AG09319 (cell line): ENCODE measurements around the gene ZNF18.
"Not testable (repeated sequence)": the region's sequence is repeated elsewhere in the genome, so short reads cannot be mapped to it uniquely, and the experiment has no call there.

Experiments
- DNase-seq: peaks from one replicate; pipeline ENCODE4 v3.0.0-alpha.2; 2010; ENCODE audit warnings: low read depth; ENCODE audit errors: extremely low read depth
- CTCF ChIP-seq: IDR thresholded peaks from 2 replicates; pipeline ENCODE4 v1.5.1; 2011; ENCODE audit warnings: low read depth, mild to moderate bottlenecking, inconsistent platforms, low read length, moderate library complexity

Gene ZNF18

GRCh38 chr17:11953924-11954323, 43.4 kb downstream of the ZNF18 start:
- TF ChIP-seq CTCF = no peak
- DNase-seq = no peak

- no peak for DNase-seq
- TF ChIP-seq CTCF = no peak
Measured at GRCh38 chr17:11952610-11953009, 44.7 kb downstream of the ZNF18 start.

- no peak for TF ChIP-seq CTCF
- no peak for DNase-seq
Measured at GRCh38 chr17:11950771-11951519, 46.3 kb downstream of the ZNF18 start.

- DNase-seq = not testable (repeated sequence)
Measured at GRCh38 chr17:11949571-11949970, 47.7 kb downstream of the ZNF18 start.

- no peak for TF ChIP-seq CTCF
- DNase-seq = peak; percentile 10
Measured at GRCh38 chr17:11948789-11949188, 48.5 kb downstream of the ZNF18 start.

GRCh38 chr17:11944587-11944986, 52.7 kb downstream of the ZNF18 start:
- no peak for DNase-seq
- TF ChIP-seq CTCF = no peak

- no peak for TF ChIP-seq CTCF
- DNase-seq = no peak
Measured at GRCh38 chr17:11943759-11944347, 53.4 kb downstream of the ZNF18 start.

GRCh38 chr17:11943086-11943485, 54.2 kb downstream of the ZNF18 start:
- DNase-seq = not testable (repeated sequence)
